Measurements from ENCODE around the gene CMTM2. TPM values are rescaled to one million over a fixed set of nuclear protein-coding genes. Genes with fewer than 3 reads are reported as not detected.

The CMTM2 gene
- total and polyA plus RNA-seq, 9 of the 15 experiments (the other 6 are each of a cell fraction or from before 2014, with no cell fraction given): not detected

DNA sequence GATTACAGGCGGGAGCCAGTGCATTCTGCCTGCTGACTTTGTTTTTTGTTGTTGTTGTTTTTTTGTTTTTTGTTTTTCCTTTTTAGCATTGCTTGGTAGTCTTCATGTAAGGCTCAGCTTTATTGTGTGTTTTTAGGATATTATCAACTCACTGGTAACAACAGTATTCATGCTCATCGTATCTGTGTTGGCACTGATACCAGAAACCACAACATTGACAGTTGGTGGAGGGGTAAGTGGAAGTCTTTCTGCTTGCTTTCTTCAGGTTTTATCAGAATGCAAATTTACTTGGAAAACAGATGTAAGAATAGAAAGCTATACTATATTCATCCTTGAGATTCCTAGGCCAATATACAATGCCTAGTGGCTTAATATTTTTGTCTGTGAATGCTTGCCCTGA is 16.3 kb upstream of the CMTM2 start:
- TF ChIP-seq LEF1 (IDR thresholded peaks at IDR 0.05) (no peak), ARID2 (IDR thresholded peaks at IDR 0.05) (no peak), PHTF2 (CRISPR knock-in tag; IDR thresholded peaks at IDR 0.05) (no peak), ZNF133 (CRISPR knock-in tag; IDR thresholded peaks at IDR 0.05) (no peak), BCL6 (CRISPR knock-in tag; IDR thresholded peaks at IDR 0.05) (no peak), RB1 (IDR thresholded peaks at IDR 0.05; ENCODE audit: low read depth) (no peak)
- TF ChIP-seq, protein P1, sequence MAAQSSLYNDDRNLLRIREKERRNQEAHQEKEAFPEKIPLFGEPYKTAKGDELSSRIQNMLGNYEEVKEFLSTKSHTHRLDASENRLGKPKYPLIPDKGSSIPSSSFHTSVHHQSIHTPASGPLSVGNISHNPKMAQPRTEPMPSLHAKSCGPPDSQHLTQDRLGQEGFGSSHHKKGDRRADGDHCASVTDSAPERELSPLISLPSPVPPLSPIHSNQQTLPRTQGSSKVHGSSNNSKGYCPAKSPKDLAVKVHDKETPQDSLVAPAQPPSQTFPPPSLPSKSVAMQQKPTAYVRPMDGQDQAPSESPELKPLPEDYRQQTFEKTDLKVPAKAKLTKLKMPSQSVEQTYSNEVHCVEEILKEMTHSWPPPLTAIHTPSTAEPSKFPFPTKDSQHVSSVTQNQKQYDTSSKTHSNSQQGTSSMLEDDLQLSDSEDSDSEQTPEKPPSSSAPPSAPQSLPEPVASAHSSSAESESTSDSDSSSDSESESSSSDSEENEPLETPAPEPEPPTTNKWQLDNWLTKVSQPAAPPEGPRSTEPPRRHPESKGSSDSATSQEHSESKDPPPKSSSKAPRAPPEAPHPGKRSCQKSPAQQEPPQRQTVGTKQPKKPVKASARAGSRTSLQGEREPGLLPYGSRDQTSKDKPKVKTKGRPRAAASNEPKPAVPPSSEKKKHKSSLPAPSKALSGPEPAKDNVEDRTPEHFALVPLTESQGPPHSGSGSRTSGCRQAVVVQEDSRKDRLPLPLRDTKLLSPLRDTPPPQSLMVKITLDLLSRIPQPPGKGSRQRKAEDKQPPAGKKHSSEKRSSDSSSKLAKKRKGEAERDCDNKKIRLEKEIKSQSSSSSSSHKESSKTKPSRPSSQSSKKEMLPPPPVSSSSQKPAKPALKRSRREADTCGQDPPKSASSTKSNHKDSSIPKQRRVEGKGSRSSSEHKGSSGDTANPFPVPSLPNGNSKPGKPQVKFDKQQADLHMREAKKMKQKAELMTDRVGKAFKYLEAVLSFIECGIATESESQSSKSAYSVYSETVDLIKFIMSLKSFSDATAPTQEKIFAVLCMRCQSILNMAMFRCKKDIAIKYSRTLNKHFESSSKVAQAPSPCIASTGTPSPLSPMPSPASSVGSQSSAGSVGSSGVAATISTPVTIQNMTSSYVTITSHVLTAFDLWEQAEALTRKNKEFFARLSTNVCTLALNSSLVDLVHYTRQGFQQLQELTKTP (IDR thresholded peaks at IDR 0.05; ENCODE audit: low read depth in 1 of 2, partially characterized antibody in 2 of 2): no peak
- TF ChIP-seq, protein P2, sequence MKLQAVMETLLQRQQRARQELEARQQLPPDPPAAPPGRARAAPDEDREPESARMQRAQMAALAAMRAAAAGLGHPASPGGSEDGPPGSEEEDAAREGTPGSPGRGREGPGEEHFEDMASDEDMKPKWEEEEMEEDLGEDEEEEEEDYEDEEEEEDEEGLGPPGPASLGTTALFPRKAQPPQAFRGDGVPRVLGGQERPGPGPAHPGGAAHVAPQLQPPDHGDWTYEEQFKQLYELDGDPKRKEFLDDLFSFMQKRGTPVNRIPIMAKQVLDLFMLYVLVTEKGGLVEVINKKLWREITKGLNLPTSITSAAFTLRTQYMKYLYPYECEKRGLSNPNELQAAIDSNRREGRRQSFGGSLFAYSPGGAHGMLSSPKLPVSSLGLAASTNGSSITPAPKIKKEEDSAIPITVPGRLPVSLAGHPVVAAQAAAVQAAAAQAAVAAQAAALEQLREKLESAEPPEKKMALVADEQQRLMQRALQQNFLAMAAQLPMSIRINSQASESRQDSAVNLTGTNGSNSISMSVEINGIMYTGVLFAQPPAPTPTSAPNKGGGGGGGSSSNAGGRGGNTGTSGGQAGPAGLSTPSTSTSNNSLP (IDR thresholded peaks at IDR 0.05; ENCODE audit: borderline replicate concordance, low read depth, low read length): no peak
- FAIRE-seq: no peak
- Histone ChIP-seq H3K27ac (ENCODE audit: extremely low read depth, low read depth, low read length) (no peak overlapping the region; the same call in 2 of the 3 replicates), H3K9me3 (replicated peaks; ENCODE audit: control insufficient read depth, insufficient read depth, low read depth, low read length) (no peaks in the 10 kb centered on the region), H3K4me3 (no peak overlapping the region), H3K79me2 (ENCODE audit: control insufficient read depth, insufficient read depth, low read length) (no peaks in the 10 kb centered on the region), H4K20me1 (replicated peaks; ENCODE audit: control insufficient read depth, insufficient read depth, low read length) (no peaks in the 10 kb centered on the region), H3K4me2 (ENCODE audit: insufficient read depth, low read length) (no peak overlapping the region), H2AFZ (ENCODE audit: low read depth, low read length) (no peak overlapping the region), H3K9ac (ENCODE audit: insufficient read depth in 1 of 2, low read depth in 2 of 2, low read length in 2 of 2) (no peak overlapping the region), H3K36me3 (ENCODE audit: control insufficient read depth, insufficient read depth, low read length) (peaks cover 77% of the 10 kb centered on the region), H3K27me3 (ENCODE audit: control insufficient read depth in 2 of 2, insufficient read depth in 2 of 2, low read length in 2 of 2) (no peaks in the 10 kb centered on the region), H3K9me1 (ENCODE audit: control insufficient read depth, insufficient read depth, low read length) (no peaks in the 10 kb centered on the region), H3K4me1 (replicated peaks in 1 of 2; ENCODE audit: control insufficient read depth in 2 of 2, insufficient read depth in 2 of 2, low read length in 2 of 2) (peaks cover 3 to 8% of the 10 kb centered on the region in 2 experiments; a peak in 3 of 5 replicates)
- in situ Hi-C loops (cut with MboI) (no loop called here), intact Hi-C loops (cut with micrococcal nuclease) (no loop called here)
- no TSS peak for BruUV-seq (replicated peaks)
- ATAC-seq: no peak
- no peak for DNase-seq (ENCODE audit: extremely low read depth in 1 of 4, low spot score in 3 of 4)
- ChIA-PET CTCF (ENCODE audit: low intra/inter-chr PET ratio) (no interaction called here), POLR2A (interaction anchor here (2.1 kb wide), 1 partner anchor 9 kb away, joined by 11 read pairs; no protein-coding TSS in a partner anchor)
- WGBS (ENCODE audit: insufficient coverage, low coverage, missing lambda C conversion rate): 74% methylated on average over 2 of the region's 2 CpGs

Measured in K562 (cell line).